GM18867 (cell line): ENCODE results near the gene WIPF3.

Source experiments
- ATAC-seq: cut with Tn5 transposase; IDR thresholded peaks from one replicate; pipeline ENCODE4 v1.9.1; 2021; ENCODE audit warnings: mild to moderate bottlenecking, moderate library complexity; ENCODE audit not compliant: unreplicated experiment

Gene WIPF3

GRCh38 chr7:29806208-29806994, at the start of gene WIPF3:
Gene WIPF3, plus strand, starts transcription at chr7:29806508. Its CDS starts 28,217 bp downstream, at chr7:29834725.
- ATAC-seq = no peak

GRCh38 chr7:29763266-29763665, 43.0 kb upstream of the WIPF3 start:
- ATAC-seq = no peak

GRCh38 chr7:29764227-29764626, 42.1 kb upstream of the WIPF3 start:
- no peak for ATAC-seq

GRCh38 chr7:29765490-29765889, 40.8 kb upstream of the WIPF3 start:
- no peak for ATAC-seq

- ATAC-seq = no peak
These were observed 35.9 kb upstream of the WIPF3 start for GRCh38 chr7:29770371-29770770.

- ATAC-seq = no peak
These were observed 35.1 kb upstream of the WIPF3 start for GRCh38 chr7:29771081-29771816.

GRCh38 chr7:29779017-29779416, 27.3 kb upstream of the WIPF3 start:
- no peak for ATAC-seq

GRCh38 chr7:29780346-29780745, 26.0 kb upstream of the WIPF3 start:
- no peak for ATAC-seq

- no peak for ATAC-seq
These were observed 22.6 kb upstream of the WIPF3 start for GRCh38 chr7:29783671-29784070.

- ATAC-seq = no peak
These were observed 12.8 kb upstream of the WIPF3 start for GRCh38 chr7:29793507-29793906.

GRCh38 chr7:29794959-29795629, 11.2 kb upstream of the WIPF3 start:
- no peak for ATAC-seq

GRCh38 chr7:29795696-29796580, 10.4 kb upstream of the WIPF3 start:
- no peak for ATAC-seq

GRCh38 chr7:29797112-29797944, 9.0 kb upstream of the WIPF3 start:
- no peak for ATAC-seq

- no peak for ATAC-seq
These were observed 7.9 kb upstream of the WIPF3 start for GRCh38 chr7:29798422-29798821.

GRCh38 chr7:29801929-29802328, 4.4 kb upstream of the WIPF3 start:
- no peak for ATAC-seq

- ATAC-seq = no peak
These were observed 1.3 kb upstream of the WIPF3 start for GRCh38 chr7:29805031-29805430.

- ATAC-seq = no peak
These were observed 461 bp upstream of the WIPF3 start for GRCh38 chr7:29805886-29806207.

- no peak for ATAC-seq
These were observed 910 bp downstream of the WIPF3 start for GRCh38 chr7:29806995-29807841.
